K562 (cell line): ENCODE results near the gene EEPD1. TPM values are rescaled to one million over a fixed set of nuclear protein-coding genes. Genes with fewer than 3 reads are reported as not detected.

Experiments
- ATAC-seq: fragments of 200-7000 bp; cut with Tn5 transposase; 3 replicates; pipeline ENCODE4 v1.9.1; 2020; ENCODE audit warnings: moderate library complexity
- BruUV-seq: library from RNA; stranded (reverse); fragments of 400-500 nt; replicated peaks from 2 replicates; lab custom pipeline; 2021; lab: Mats Ljungman, UMichigan
- CTCF ChIA-PET: fragments of 300-600 bp; formaldehyde crosslinking; extraction: SDS; loops from one replicate; lab custom pipeline; 2021; ENCODE audit warnings: low intra/inter-chr PET ratio; lab: Yijun Ruan, JAX
- POLR2A ChIA-PET: fragments of 300-600, 350-650 bp; sonication (Branson Sonifier 250); formaldehyde crosslinking; extraction: SDS; loops from one replicate; lab custom pipeline; 2021; ENCODE audit warnings: antibody characterized with exemption, inconsistent platforms; lab: Yijun Ruan, JAX
- DNase-seq, 4 experiments: peaks; one replicate each; pipeline versions ENCODE4 v3.0.0 to v3.0.0-alpha.2; 2011 to 2018; ENCODE audit warnings: low spot score in 3 of 4, mixed read lengths in 3 of 4; ENCODE audit errors: extremely low read depth in 1 of 4
- FAIRE-seq: peaks from 2 replicates; lab custom pipeline; 2011; peaks lifted over from hg19 to GRCh38; lab: Jason Lieb, UNC
- H2AFZ ChIP-seq: 2 replicates; pipeline ENCODE4 v1.6.0; 2011; ENCODE audit warnings: low read depth, low read length, control low read depth, inconsistent platforms
- H3K27ac ChIP-seq: fragments of 200-600 bp; 3 replicates; pipeline ENCODE4 v1.8.0; 2011; ENCODE audit warnings: low read depth, mild to moderate bottlenecking, control low read depth, inconsistent platforms, low read length, moderate library complexity, mixed read lengths; ENCODE audit errors: extremely low read depth
- H3K27me3 ChIP-seq, 2 experiments: fragments of 300-600 bp in 1 of 2; 2 replicates in 1 of 2; 3 replicates in 1 of 2; pipeline versions ENCODE4 v1.6.0 to v1.8.0; 2011; ENCODE audit warnings: inconsistent platforms in 2 of 2, low read length in 2 of 2, mild to moderate bottlenecking in 1 of 2, mixed read lengths in 1 of 2, moderate library complexity in 1 of 2; ENCODE audit not compliant: control insufficient read depth in 2 of 2, insufficient read depth in 2 of 2
- H3K36me3 ChIP-seq: fragments of 300-600 bp; 3 replicates; pipeline ENCODE4 v1.8.0; 2011; ENCODE audit warnings: mild to moderate bottlenecking, low read length, inconsistent platforms; ENCODE audit not compliant: control insufficient read depth, insufficient read depth
- H3K4me1 ChIP-seq, 2 experiments: fragments of 200-600 bp in 1 of 2; replicated peaks in 1 of 2; 2 replicates in 1 of 2; 3 replicates in 1 of 2; pipeline versions ENCODE4 v1.5.1 to v1.8.0; 2011; ENCODE audit warnings: inconsistent platforms in 2 of 2, low read length in 2 of 2, mild to moderate bottlenecking in 1 of 2, mixed read lengths in 1 of 2, moderate library complexity in 1 of 2; ENCODE audit not compliant: control insufficient read depth in 2 of 2, insufficient read depth in 2 of 2
- H3K4me2 ChIP-seq: 2 replicates; pipeline ENCODE4 v1.6.1; 2011; ENCODE audit warnings: low read length, control low read depth, inconsistent platforms, mixed read lengths; ENCODE audit not compliant: insufficient read depth
- H3K4me3 ChIP-seq: fragments of 200-600 bp; sonication (generic), shearing (Covaris generic); 2 replicates; pipeline ENCODE4 v1.5.1; 2016; ENCODE audit warnings: control low read depth, inconsistent platforms
- H3K79me2 ChIP-seq: fragments of 200-600 bp; 3 replicates; pipeline ENCODE4 v1.8.0; 2011; ENCODE audit warnings: low read length, inconsistent platforms; ENCODE audit not compliant: control insufficient read depth, insufficient read depth
- H3K9ac ChIP-seq, 2 experiments: 2 replicates each; pipeline versions ENCODE4 v1.6.0 to v1.6.1; 2011; ENCODE audit warnings: low read depth in 2 of 2, low read length in 2 of 2, control low read depth in 1 of 2, inconsistent platforms in 1 of 2, mild to moderate bottlenecking in 1 of 2, mixed read lengths in 1 of 2; ENCODE audit not compliant: insufficient read depth in 1 of 2
- H3K9me1 ChIP-seq: one replicate; pipeline ENCODE4 v1.6.0; 2011; ENCODE audit warnings: inconsistent platforms, mild to moderate bottlenecking, low read length, moderate library complexity; ENCODE audit not compliant: control insufficient read depth, insufficient read depth
- H3K9me3 ChIP-seq: replicated peaks from 2 replicates; pipeline ENCODE4 v1.5.1; 2011; ENCODE audit warnings: low read depth, low read length, inconsistent platforms; ENCODE audit not compliant: control insufficient read depth, insufficient read depth
- H4K20me1 ChIP-seq: replicated peaks from 2 replicates; pipeline ENCODE4 v1.6.1; 2011; ENCODE audit warnings: low read length, inconsistent platforms, mixed read lengths; ENCODE audit not compliant: control insufficient read depth, insufficient read depth
- ZNF121 ChIP-seq: sonication (generic); formaldehyde crosslinking; conservative IDR thresholded peaks from 2 replicates; pipeline ENCODE4 v1.8.0; 2022; ENCODE audit warnings: missing genetic modification reagents
- WGBS: fragments of 100-300 bp; shearing (Covaris generic); methylation state at CpG from one replicate; pipeline ENCODE4 v1.1.6; 2016; ENCODE audit warnings: low coverage, mixed read lengths; ENCODE audit not compliant: insufficient coverage; ENCODE audit errors: missing lambda C conversion rate; 5-methylcytosine and 5-hydroxymethylcytosine counted together
- in situ Hi-C: fragments of 300-500 bp; cut with MboI; formaldehyde crosslinking; loops from 4 replicates; pipeline ENCODE4 v1.15.0; 2018; ENCODE audit warnings: inconsistent platforms, mixed read lengths
- intact Hi-C: fragments of 100-400 bp; cut with micrococcal nuclease; formaldehyde crosslinking; loops from 2 replicates; pipeline ENCODE4 v1.14.2; 2022
- polyA plus RNA-seq, 8 experiments: library from polyadenylated mRNA; depleted of rRNA in 4 of 8; stranded (reverse) in 5 of 8; unstranded in 3 of 8; fragments of >200 nt; fragmentation: Nextera tagmentation in 2 of 8; fragmentation: Illumina TruSeq in 1 of 8; extraction: Ambion mirVana in 2 of 8; extraction: Trizol in 1 of 8; gene quantifications; 2 replicates each; pipeline versions ENCODE4 v1.2.1 to v1.2.3, GENCODE V29; 2011 to 2014; ENCODE audit warnings: inconsistent platforms in 1 of 8, missing spikeins in 1 of 8
- total RNA-seq, 7 experiments: library from RNA; depleted of rRNA in 6 of 7; stranded (reverse); fragments of >200 nt in 6 of 7; fragmentation: Illumina TruSeq in 2 of 7; extraction: Trizol in 2 of 7; gene quantifications; 2 replicates each; pipeline versions ENCODE4 v1.2.1 to v1.2.3, GENCODE V29; 2011 to 2021; ENCODE audit warnings: low replicate concordance in 1 of 7
- TF ChIP-seq, protein P1 (sequence below): fragments of 250-450 bp; sonication (Bioruptor Pico); IDR thresholded peaks from 2 replicates; pipeline ENCODE4 v1.5.0; 2020; ENCODE audit warnings: mild to moderate bottlenecking, borderline replicate concordance

The EEPD1 gene
- total and polyA plus RNA-seq, 9 of the 15 experiments (the other 6 are each of a cell fraction or from before 2014, with no cell fraction given): 0.01 to 1.5 (median 0.74) TPM; not detected in 1

- intact Hi-C loops: no loop called here
- ChIA-PET POLR2A (no interaction called here), CTCF (no interaction called here)
- no peak for FAIRE-seq
- TF ChIP-seq ZNF121 (CRISPR knock-in tag): peak; percentile 82
- TF ChIP-seq, protein P1, sequence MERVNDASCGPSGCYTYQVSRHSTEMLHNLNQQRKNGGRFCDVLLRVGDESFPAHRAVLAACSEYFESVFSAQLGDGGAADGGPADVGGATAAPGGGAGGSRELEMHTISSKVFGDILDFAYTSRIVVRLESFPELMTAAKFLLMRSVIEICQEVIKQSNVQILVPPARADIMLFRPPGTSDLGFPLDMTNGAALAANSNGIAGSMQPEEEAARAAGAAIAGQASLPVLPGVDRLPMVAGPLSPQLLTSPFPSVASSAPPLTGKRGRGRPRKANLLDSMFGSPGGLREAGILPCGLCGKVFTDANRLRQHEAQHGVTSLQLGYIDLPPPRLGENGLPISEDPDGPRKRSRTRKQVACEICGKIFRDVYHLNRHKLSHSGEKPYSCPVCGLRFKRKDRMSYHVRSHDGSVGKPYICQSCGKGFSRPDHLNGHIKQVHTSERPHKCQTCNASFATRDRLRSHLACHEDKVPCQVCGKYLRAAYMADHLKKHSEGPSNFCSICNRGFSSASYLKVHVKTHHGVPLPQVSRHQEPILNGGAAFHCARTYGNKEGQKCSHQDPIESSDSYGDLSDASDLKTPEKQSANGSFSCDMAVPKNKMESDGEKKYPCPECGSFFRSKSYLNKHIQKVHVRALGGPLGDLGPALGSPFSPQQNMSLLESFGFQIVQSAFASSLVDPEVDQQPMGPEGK (CRISPR knock-in tag): no peak
- no peak for DNase-seq
- Histone ChIP-seq H3K36me3 (no peaks in the 10 kb centered on the region), H3K4me3 (no peak overlapping the region), H3K4me1 (peaks cover 0 to 7% of the 10 kb centered on the region in 2 experiments; a peak in 2 of 5 replicates), H3K4me2 (no peak overlapping the region), H3K9me1 (peaks cover 4% of the 10 kb centered on the region), H2AFZ (no peak overlapping the region), H3K9me3 (no peaks in the 10 kb centered on the region), H3K27me3 (peaks cover 25 to 69% of the 10 kb centered on the region in 2 experiments), H4K20me1 (peaks cover 21% of the 10 kb centered on the region), H3K79me2 (no peaks in the 10 kb centered on the region), H3K27ac (no peak overlapping the region), H3K9ac (no peak overlapping the region)
- no TSS peak for BruUV-seq
- 17% methylated on average over 5 of the region's 5 CpGs for WGBS
- ATAC-seq: no peak
- in situ Hi-C loops: no loop called here
Observed at GRCh38 chr7:36288501-36288900, 135.4 kb downstream of the EEPD1 start.
